ENCODE data around the gene PAIP2. TPM values are rescaled to one million over a fixed set of nuclear protein-coding genes. Genes with fewer than 3 reads are reported as not detected.

The PAIP2 gene
- total and polyA plus RNA-seq, 4 donors: 55.6 to 83.1 (median 70.6) TPM

DNA sequence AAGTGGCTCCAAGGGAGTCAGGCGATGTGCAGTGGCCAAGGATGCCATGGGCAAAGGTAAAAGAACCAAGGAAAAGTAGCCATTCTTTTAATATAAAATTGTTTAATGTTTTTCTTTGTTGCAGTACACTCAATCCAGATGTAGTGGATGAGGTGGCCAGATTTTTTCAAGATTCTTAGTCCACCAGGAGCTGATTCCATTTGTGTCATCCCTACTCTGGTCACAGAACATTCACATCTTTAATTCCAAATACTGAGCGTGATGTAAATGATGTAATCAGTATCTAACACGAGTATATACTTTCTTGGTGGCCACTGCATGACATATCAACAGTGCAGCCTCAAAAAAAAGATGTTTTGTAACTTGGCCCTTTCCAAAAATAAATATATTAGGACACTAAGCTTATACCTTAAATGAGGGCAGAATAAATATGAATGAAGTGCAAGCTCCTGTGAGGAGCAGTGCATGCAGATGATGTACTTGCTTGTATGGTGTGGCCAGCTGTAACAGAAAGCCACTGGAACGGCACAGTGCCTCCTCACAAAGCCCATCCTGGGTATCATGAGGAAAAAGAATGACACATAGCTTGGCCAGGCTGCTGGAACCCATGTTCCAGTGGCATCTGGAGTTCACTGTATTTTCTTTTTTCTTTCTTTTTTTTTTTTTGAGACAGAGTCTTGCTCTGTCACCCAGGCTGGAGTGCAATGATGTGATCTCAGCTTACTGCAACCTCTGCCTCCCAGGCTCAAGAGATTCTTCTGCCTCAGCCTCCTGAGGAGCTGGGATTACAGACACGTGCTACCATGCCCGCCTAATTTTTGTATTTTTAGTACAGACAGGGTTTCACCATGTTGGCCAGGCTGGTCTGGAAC is 68.7 kb downstream of the PAIP2 start:
- WGBS, 2 donors: 82 to 83% methylated on average over 6 of the region's 6 CpGs
- peaks cover 0 to 4% (median 0%) of the 10 kb centered on the region in 5 donors for H3K4me1 ChIP-seq (ENCODE audit: control insufficient read depth in 5 of 5, insufficient read depth in 5 of 5, low read length in 5 of 5)
- ATAC-seq (ENCODE audit: insufficient read depth, low FRiP score): no peak

DNA sequence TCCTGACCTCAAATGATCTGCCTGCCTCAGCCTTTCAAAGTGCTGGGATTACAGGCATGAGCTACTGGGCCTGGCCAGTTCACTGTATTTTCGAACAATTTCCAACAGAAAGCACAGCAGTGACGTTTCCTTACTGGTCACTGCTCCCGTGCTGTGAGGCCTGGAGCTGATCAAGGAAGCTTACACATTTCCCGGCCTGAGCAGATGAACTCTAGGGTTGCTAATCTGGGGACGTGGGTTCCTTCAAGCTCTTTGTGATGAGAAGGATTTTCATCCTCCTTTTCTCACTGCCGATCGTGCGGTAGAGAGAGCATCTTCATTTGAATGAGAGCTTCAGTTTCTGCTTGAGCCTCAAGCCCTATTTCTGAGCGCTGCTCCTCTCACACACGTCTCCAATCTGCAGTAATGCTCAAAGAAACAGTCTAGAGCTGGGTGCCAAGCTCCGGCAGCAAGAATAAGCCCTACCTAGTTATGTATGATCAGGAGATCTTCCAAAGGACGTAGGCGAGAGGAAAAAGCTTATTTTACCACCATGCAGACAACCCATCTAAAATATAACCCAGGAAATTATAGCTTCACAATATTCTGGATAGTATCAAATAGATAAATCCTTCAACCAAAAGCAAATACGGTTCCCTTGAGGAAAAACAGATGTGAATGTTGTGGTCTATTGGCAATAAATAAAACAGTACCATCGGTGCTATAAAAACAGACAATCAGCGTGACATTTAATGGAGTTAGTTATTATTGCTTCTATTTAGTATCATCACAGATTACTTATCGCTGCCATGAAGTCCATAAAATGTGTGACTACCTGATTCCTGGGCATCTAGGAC is 69.6 kb downstream of the PAIP2 start:
- TF ChIP-seq, protein P1, sequence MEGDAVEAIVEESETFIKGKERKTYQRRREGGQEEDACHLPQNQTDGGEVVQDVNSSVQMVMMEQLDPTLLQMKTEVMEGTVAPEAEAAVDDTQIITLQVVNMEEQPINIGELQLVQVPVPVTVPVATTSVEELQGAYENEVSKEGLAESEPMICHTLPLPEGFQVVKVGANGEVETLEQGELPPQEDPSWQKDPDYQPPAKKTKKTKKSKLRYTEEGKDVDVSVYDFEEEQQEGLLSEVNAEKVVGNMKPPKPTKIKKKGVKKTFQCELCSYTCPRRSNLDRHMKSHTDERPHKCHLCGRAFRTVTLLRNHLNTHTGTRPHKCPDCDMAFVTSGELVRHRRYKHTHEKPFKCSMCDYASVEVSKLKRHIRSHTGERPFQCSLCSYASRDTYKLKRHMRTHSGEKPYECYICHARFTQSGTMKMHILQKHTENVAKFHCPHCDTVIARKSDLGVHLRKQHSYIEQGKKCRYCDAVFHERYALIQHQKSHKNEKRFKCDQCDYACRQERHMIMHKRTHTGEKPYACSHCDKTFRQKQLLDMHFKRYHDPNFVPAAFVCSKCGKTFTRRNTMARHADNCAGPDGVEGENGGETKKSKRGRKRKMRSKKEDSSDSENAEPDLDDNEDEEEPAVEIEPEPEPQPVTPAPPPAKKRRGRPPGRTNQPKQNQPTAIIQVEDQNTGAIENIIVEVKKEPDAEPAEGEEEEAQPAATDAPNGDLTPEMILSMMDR (IDR thresholded peaks at IDR 0.05; ENCODE audit: control extremely low read depth, extremely low read depth): no peak
- H3K4me3 ChIP-seq: no peak overlapping the region
- peaks cover 0 to 11% (median 5%) of the 10 kb centered on the region in 4 donors for H3K36me3 ChIP-seq (ENCODE audit: control insufficient read depth in 4 of 4, insufficient read depth in 4 of 4, low read length in 4 of 4)
- 90 to 94% methylated on average over 17 of the region's 17 CpGs for WGBS, 2 donors
- no peak overlapping the region for H3K27ac ChIP-seq (ENCODE audit: low read depth in 1 of 2, low read length in 1 of 2)
- no peaks in the 10 kb centered on the region for H3K27me3 ChIP-seq (ENCODE audit: control insufficient read depth in 3 of 3, insufficient read depth in 3 of 3, low read length in 2 of 3)
- ATAC-seq (ENCODE audit: insufficient read depth, low FRiP score): no peak
- DNase-seq: no peak
- H3K9me3 ChIP-seq (ENCODE audit: control insufficient read depth in 4 of 4, insufficient read depth in 3 of 4, low read length in 3 of 4): no peaks in the 10 kb centered on the region
- H3K9ac ChIP-seq (ENCODE audit: insufficient read depth in 1 of 2, low read length in 2 of 2): no peak overlapping the region
- H3K4me1 ChIP-seq (ENCODE audit: control insufficient read depth in 5 of 5, insufficient read depth in 5 of 5, low read length in 5 of 5): peaks cover 0 to 5% (median 0%) of the 10 kb centered on the region in 5 donors

More for the DNA sequence above, 68.7 kb downstream of the PAIP2 start:
- Histone ChIP-seq H3K4me3 (no peak overlapping the region), H3K9ac (ENCODE audit: insufficient read depth in 1 of 2, low read length in 2 of 2) (no peak overlapping the region), H3K9me3 (ENCODE audit: control insufficient read depth in 4 of 4, insufficient read depth in 3 of 4, low read length in 3 of 4) (no peaks in the 10 kb centered on the region), H3K27ac (ENCODE audit: low read depth in 1 of 2, low read length in 1 of 2) (no peak overlapping the region), H3K36me3 (ENCODE audit: control insufficient read depth in 4 of 4, insufficient read depth in 4 of 4, low read length in 4 of 4) (peaks cover 0 to 11% (median 5%) of the 10 kb centered on the region in 4 donors), H3K27me3 (ENCODE audit: control insufficient read depth in 3 of 3, insufficient read depth in 3 of 3, low read length in 2 of 3) (no peaks in the 10 kb centered on the region)
- TF ChIP-seq, protein P1 (IDR thresholded peaks at IDR 0.05; ENCODE audit: control extremely low read depth, extremely low read depth): no peak
- no peak for DNase-seq

DNA sequence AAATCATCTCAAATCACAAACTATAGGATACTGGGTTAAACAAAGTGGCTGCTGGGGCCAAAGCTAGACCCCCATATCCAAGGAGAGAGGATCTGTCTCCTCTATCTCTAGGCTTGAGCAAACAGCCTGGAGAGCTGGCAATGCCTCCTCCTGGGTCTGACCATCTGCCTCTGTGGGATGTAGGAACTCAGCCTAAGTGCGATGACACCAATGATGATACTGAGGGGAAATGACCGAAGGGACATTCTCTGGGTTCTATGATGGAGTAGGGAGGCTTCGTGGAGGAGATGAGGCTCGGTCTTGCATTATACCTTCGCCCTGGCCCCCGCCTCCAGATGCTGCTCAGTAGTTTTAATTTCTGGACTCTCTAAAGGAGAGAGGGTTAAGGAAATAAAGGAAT is 71.5 kb downstream of the PAIP2 start:
- 96 to 97% methylated on average over 6 of the region's 6 CpGs for WGBS, 2 donors
- peaks cover 0 to 11% (median 3%) of the 10 kb centered on the region in 5 donors for H3K4me1 ChIP-seq (ENCODE audit: control insufficient read depth in 5 of 5, insufficient read depth in 5 of 5, low read length in 5 of 5)
- no peaks in the 10 kb centered on the region for H3K27me3 ChIP-seq (ENCODE audit: control insufficient read depth in 3 of 3, insufficient read depth in 3 of 3, low read length in 2 of 3)
- no peak overlapping the region for H3K9ac ChIP-seq (ENCODE audit: insufficient read depth in 1 of 2, low read length in 2 of 2)
- peaks cover 0 to 13% (median 7%) of the 10 kb centered on the region in 4 donors for H3K36me3 ChIP-seq (ENCODE audit: control insufficient read depth in 4 of 4, insufficient read depth in 4 of 4, low read length in 4 of 4)
- DNase-seq (no peak), ATAC-seq (ENCODE audit: insufficient read depth, low FRiP score) (no peak)
- no peaks in the 10 kb centered on the region for H3K9me3 ChIP-seq (ENCODE audit: control insufficient read depth in 4 of 4, insufficient read depth in 3 of 4, low read length in 3 of 4)
- TF ChIP-seq, protein P1 (IDR thresholded peaks at IDR 0.05; ENCODE audit: control extremely low read depth, extremely low read depth): no peak
- no peak overlapping the region for H3K4me3 ChIP-seq
- H3K27ac ChIP-seq (ENCODE audit: low read depth in 1 of 2, low read length in 1 of 2): no peak overlapping the region
